GM21381 (cell line): ENCODE results near the gene PPM1N.

Experiments used
- ATAC-seq: cut with Tn5 transposase; IDR thresholded peaks from one replicate; pipeline ENCODE4 v1.9.1; 2021; ENCODE audit warnings: mild to moderate bottlenecking, moderate library complexity; ENCODE audit not compliant: unreplicated experiment

PPM1N gene

GRCh38 chr19:45469945-45470761 is 28.1 kb upstream of the PPM1N start:
- ATAC-seq, result no peak

GRCh38 chr19:45470762-45471081 is 27.5 kb upstream of the PPM1N start:
- no peak for ATAC-seq

DNA sequence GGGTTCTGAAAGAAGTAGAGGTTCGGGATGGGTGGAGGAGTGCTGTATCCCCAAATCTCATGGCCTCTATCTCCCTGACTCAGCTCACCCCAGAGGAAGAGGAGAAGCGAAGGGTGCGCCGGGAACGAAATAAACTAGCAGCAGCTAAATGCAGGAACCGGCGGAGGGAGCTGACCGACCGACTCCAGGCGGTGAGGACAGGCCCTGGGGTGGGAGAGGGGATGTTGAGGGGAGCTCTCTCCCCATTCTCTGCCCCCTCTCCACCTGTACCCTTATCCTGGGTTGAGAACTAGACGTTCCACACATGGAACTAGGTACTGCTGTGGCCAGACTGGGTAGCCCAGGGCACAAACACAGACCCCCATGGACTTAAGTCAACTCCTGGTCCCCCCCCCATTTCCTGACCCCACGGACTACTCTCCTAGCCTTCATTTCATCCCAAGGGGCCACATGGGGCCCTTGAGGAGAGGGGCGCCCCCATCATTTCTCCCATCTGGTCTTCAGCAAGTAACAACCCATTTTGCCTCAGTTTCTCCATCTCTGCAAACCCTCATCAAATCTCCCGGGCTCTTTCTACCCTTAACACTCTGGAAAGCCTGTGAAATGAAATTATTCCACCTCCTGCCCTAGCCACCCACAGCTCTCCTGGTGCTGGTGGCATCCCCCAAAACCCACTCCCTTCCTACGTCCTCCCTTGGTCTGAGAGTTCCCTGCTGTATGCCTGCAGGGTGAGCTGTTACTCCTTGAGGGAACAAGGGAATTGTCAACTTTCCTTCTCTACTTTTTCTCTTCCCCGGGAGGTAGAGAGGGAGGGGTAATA is 26.9 kb upstream of the PPM1N start:
- ATAC-seq, result no peak

GRCh38 chr19:45471931-45472562 is 26.2 kb upstream of the PPM1N start:
- no peak for ATAC-seq

- ATAC-seq, result no peak
These were observed 25.5 kb upstream of the PPM1N start for GRCh38 chr19:45472563-45473366.

GRCh38 chr19:45473367-45473681 is 24.9 kb upstream of the PPM1N start:
- ATAC-seq, result no peak

- ATAC-seq, result no peak
These were observed 24.3 kb upstream of the PPM1N start for GRCh38 chr19:45473682-45474605.

- ATAC-seq, result no peak
These were observed 23.4 kb upstream of the PPM1N start for GRCh38 chr19:45474606-45475521.

DNA sequence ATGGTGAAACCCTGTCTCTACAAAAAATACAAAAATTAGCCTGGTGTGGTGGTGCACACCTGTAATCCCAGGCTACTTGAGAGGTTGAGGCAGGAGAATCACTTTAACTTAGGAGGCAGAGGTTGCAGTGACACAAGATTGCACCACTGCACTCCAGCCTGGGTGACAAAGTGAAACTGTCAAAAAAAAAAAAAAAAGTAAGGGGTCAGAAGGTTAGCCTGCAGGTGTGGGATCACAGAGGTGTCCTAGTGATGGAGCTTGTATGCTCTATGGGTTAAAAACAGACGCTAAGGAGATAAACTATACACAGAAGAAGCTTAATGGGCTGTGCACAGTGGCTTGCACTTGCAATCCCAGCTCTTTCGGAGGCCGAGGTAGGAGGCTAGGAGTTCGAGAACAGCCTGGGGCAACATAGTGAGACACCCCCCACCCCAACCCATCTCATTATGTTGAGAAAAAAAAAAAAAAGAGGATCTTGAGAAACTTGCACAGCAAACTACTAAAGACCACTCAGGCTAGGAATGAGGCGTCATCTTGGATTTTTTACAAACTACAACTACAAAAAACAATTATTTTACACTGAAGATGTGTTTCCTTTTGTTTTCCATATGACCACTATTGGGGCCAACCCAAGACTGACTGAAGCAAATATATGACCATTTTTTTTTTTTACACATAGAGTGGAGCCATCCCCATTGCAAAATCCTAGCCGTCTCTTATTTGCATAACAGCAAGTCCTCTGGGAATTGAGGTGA is 22.5 kb upstream of the PPM1N start:
- ATAC-seq, result no peak

DNA sequence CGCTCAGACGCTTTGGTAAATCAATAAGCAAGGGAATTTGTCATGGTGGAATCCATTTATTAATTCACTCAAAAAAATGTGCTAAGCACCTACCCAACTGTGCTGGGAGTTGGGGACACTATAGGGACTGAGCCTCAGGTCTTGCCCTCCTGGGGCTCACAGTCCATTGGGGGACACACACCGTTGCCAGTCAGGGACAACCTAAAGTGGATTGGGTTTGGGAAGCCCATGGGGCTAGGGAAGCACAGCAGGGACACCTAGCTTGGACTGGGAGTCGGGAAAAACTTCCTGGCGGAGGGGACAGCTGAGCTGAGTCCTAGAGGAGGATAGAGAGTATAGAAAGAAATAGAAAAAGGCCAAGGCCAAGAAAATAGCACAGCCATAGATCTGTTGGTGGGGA is 21.9 kb upstream of the PPM1N start:
- no peak for ATAC-seq

DNA sequence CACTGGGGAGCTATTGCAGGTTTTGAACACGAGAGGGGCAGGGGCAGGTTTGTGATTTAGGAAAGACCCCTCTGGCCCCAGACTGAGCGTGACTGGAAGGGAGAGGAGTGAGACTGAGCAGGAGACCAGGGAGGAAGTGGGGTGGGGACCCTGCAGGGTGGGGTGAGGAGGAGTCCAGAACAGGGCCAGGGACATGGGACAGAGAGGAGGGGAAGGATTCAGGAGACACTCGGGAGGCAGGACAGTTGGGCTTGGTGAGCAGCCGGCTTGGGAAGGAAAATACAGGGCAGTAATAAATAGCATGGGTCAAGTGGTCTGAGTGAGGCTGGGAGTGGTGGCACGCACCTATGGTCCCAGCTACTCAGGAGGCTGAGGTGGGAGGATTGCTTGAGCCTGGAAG is 21.1 kb upstream of the PPM1N start:
- ATAC-seq, result no peak

GRCh38 chr19:45477713-45478453 is 20.4 kb upstream of the PPM1N start:
- ATAC-seq, result no peak

DNA sequence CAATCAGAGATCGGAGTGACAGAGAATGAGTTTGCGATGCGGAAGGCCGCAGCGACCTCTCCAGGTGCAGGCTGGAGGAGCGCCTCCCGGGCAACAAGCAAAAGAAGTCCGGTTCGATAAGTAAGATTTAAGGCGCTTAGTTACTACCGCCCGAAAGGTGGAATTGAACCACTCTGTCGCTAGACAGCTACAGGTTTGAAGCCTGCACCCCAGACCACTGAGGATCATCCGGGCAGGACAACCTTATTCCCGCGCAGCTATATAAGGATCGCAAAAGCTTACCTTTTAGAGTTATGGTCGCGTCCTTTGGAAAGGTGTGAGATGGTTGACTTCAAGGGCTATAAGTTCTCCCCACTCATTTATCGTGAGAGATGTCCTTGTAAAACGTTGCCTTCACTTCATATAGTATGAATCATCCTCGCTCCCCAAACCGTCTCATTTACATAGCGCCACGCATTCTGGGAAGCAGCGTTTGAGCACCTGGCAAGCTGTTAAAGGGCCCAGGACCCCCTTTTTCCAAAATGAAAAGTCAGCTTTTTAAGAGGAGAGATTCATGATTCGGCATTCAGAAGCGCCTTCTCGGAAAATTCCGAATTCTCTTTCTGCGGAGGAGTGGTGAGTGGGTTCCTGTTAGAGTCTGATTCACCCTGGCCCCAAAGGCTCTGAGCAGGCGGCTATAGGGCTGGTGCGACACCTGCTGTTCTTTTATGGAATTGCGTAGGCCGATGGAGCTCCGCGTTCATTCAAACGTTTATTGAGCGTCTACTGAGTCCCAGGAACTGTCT is 19.6 kb upstream of the PPM1N start:
- peak; percentile 67 for ATAC-seq

DNA sequence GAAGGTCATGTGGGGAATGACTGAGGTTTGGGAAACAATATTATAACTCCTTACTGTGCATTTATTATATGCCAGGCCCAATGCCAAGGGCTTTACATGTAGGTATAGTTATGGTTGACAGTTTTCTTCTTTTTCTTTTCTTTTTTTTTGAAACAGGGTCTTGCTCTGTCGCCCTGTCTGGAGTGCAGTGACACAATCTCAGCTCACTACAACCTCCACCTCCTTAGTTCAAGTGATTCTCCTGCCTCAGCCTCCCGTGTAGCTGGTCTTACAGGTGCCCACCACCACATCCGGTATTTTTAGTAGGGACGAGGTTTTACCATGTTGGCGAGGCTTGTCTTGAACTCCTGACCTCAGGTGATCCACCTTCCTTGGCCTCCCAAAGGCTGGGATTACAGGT is 15.2 kb upstream of the PPM1N start:
- ATAC-seq, result no peak

- ATAC-seq, result no peak
These were observed 13.8 kb upstream of the PPM1N start for GRCh38 chr19:45484273-45484945.

DNA sequence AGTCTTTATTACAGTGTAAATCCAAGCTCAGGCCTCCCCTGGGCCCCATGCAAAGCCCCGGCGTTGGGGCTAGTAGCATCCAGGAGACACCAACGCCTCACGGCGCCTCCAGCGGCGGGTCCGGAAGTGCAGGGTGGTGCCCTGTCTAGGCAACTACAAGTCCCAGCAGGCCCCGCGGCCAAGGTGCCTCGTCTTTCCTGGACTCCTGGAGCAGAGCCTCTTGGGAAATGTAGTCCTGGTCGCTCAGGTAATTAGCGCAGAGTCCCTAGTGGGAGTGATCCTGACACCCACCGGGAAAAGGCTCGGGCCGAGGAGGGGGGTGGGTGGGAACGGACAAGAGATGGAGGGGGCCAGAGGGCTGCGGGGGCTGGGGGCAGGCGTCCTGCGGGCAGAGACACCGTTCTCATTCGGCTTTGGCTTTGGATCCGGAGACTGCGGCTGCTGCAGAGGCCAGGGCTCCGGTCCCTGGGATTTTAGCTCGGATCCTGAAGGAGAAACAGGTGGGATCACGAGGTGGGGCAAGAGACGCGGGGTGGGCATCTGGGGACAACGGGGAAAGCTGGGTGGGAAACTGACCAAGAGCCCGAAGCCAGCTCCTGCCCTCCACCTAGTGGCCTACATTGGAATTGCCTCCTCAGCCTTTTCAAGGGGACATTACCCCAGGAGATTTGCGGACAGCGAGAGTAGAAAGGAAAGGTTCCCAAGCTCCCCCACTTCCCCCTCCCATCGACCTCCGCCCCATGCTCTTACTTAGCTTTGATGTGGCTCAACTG is 12.8 kb upstream of the PPM1N start:
- ATAC-seq, result peak; percentile 94
